Neutrophil (primary cell): ENCODE measurements around the gene SHD.

Experiments used
- H3K27ac ChIP-seq: fragments of 200-600 bp; sonication (generic); 2 replicates; pipeline ENCODE4 v1.5.1; 2016; ENCODE audit warnings: mild to moderate bottlenecking, moderate library complexity
- H3K27me3 ChIP-seq: fragments of 200-600 bp; sonication (generic); 2 replicates; pipeline ENCODE4 v1.6.0; 2016; ENCODE audit warnings: mild to moderate bottlenecking
- H3K36me3 ChIP-seq: fragments of 200-600 bp; sonication (generic); 2 replicates; pipeline ENCODE4 v1.5.1; 2017
- H3K4me1 ChIP-seq, 2 experiments: fragments of 200-600 bp in 1 of 2; sonication (generic) in 1 of 2; 1 replicate in 1 of 2; 2 replicates in 1 of 2; pipeline versions ENCODE4 v1.5.1 to v1.6.1; 2013 to 2016; ENCODE audit warnings: low read depth in 1 of 2, low read length in 1 of 2, mild to moderate bottlenecking in 1 of 2, moderate library complexity in 1 of 2; ENCODE audit not compliant: control insufficient read depth in 1 of 2, insufficient read depth in 1 of 2
- H3K4me3 ChIP-seq, 2 experiments: fragments of 200-600 bp in 1 of 2; sonication (generic) in 1 of 2; 1 replicate in 1 of 2; 2 replicates in 1 of 2; pipeline ENCODE4 v1.5.1; 2013 to 2016; ENCODE audit warnings: low read depth in 1 of 2, low read length in 1 of 2, mild to moderate bottlenecking in 1 of 2, moderate library complexity in 1 of 2
- H3K9me3 ChIP-seq: fragments of 200-600 bp; sonication (generic); 2 replicates; pipeline ENCODE4 v1.5.1; 2016
- TF ChIP-seq, protein P1 (sequence below): fragments of 200-600 bp; sonication (generic); IDR thresholded peaks from 2 replicates; pipeline ENCODE4 v1.5.1; 2016; ENCODE audit warnings: antibody characterized with exemption

The SHD gene

GRCh38 chr19:4319067-4319718, 40.1 kb downstream of the SHD start:
- Histone ChIP-seq H3K9me3 (peaks cover 8% of the 10 kb centered on the region), H3K4me3 (no peak overlapping the region), H3K27me3 (peaks cover 3% of the 10 kb centered on the region), H3K4me1 (peaks cover 0 to 2% of the 10 kb centered on the region in 2 experiments), H3K36me3 (no peaks in the 10 kb centered on the region), H3K27ac (no peak overlapping the region)
- TF ChIP-seq, protein P1, sequence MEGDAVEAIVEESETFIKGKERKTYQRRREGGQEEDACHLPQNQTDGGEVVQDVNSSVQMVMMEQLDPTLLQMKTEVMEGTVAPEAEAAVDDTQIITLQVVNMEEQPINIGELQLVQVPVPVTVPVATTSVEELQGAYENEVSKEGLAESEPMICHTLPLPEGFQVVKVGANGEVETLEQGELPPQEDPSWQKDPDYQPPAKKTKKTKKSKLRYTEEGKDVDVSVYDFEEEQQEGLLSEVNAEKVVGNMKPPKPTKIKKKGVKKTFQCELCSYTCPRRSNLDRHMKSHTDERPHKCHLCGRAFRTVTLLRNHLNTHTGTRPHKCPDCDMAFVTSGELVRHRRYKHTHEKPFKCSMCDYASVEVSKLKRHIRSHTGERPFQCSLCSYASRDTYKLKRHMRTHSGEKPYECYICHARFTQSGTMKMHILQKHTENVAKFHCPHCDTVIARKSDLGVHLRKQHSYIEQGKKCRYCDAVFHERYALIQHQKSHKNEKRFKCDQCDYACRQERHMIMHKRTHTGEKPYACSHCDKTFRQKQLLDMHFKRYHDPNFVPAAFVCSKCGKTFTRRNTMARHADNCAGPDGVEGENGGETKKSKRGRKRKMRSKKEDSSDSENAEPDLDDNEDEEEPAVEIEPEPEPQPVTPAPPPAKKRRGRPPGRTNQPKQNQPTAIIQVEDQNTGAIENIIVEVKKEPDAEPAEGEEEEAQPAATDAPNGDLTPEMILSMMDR: no peak

DNA sequence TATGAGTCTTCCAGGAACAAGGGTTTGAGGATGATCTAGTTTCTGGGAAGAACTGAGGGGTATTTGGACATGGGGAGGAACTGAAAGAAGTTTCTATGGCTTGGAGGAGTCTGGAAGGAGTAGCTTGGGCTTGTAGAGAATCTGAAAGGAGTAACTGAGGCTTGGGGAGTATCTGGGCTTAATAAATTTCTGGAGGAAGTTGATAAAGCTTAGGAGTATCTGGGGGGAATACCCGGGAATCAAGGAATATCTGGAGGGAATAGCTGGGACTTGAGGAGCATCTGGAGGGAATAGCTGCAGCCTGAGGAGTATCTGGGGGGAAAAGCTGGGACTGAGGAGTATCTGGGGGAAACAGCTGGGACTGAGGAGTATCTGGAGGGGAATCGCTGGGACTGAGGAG, 41.4 kb downstream of the SHD start:
- Histone ChIP-seq H3K4me1 (no peaks in the 10 kb centered on the region), H3K27ac (no peak overlapping the region), H3K27me3 (peaks cover 10% of the 10 kb centered on the region), H3K36me3 (no peaks in the 10 kb centered on the region), H3K9me3 (peaks cover 8% of the 10 kb centered on the region), H3K4me3 (no peak overlapping the region)
- TF ChIP-seq, protein P1: no peak

DNA sequence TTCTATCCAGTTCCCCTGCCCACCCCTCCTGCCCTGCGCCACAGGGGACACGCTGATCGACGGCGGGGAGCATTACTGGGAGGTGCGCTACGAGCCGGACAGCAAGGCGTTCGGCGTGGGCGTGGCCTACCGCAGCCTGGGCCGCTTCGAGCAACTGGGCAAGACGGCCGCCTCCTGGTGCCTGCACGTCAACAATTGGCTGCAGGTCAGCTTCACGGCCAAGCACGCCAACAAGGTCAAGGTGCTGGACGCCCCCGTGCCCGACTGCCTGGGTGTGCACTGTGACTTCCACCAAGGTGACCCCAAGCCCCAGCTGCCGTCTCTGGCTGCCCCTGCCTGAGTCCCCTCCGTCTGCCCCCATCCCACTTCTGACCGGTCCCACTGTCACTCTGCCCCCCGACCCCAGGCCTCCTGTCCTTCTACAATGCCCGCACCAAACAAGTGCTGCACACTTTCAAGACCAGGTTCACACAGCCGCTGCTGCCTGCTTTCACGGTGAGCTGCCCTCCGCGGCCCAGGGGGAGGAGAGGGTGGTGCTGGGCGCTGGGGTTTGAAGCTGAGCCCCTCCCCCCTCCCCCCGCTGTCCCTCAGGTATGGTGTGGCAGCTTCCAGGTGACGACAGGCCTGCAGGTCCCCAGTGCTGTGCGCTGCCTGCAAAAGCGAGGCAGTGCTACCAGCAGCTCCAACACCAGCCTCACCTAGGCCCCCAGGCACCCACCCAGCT, 44.0 kb downstream of the SHD start:
- Histone ChIP-seq H3K27me3 (peaks cover 37% of the 10 kb centered on the region), H3K27ac (no peak overlapping the region), H3K4me1 (peaks cover 6 to 14% of the 10 kb centered on the region in 2 experiments), H3K9me3 (peaks cover 8% of the 10 kb centered on the region), H3K4me3 (no peak overlapping the region), H3K36me3 (no peaks in the 10 kb centered on the region)
- TF ChIP-seq, protein P1: no peak

- TF ChIP-seq, protein P1: no peak
- Histone ChIP-seq H3K27me3 (peaks cover 43% of the 10 kb centered on the region), H3K36me3 (no peaks in the 10 kb centered on the region), H3K27ac (no peak overlapping the region), H3K4me3 (no peak overlapping the region), H3K4me1 (peaks cover 8 to 18% of the 10 kb centered on the region in 2 experiments), H3K9me3 (peaks cover 8% of the 10 kb centered on the region)
Measured at GRCh38 chr19:4323692-4324091, 44.6 kb downstream of the SHD start.

GRCh38 chr19:4324228-4324627, 45.2 kb downstream of the SHD start:
- TF ChIP-seq, protein P1: no peak
- Histone ChIP-seq H3K4me1 (peaks cover 10 to 19% of the 10 kb centered on the region in 2 experiments), H3K27ac (no peak overlapping the region), H3K27me3 (peaks cover 48% of the 10 kb centered on the region), H3K4me3 (no peak overlapping the region), H3K36me3 (no peaks in the 10 kb centered on the region), H3K9me3 (peaks cover 8% of the 10 kb centered on the region)
